IPS DF 19.7 (cell line): ENCODE results near the gene SLC16A8.
A peak's percentile ranks its signal among the peaks of the same experiment; 100 is the strongest.

Source experiments
- DNase-seq: peaks from one replicate; pipeline ENCODE4 v3.0.0-alpha.2; 2013; ENCODE audit warnings: low read depth, low spot score

SLC16A8 gene

GRCh38 chr22:38074181-38075104, 9.5 kb downstream of the SLC16A8 start:
- no peak for DNase-seq

GRCh38 chr22:38073150-38074130, 10.5 kb downstream of the SLC16A8 start:
- no peak for DNase-seq

- DNase-seq, result no peak
Observed at GRCh38 chr22:38072322-38073149, 11.4 kb downstream of the SLC16A8 start.

GRCh38 chr22:38071421-38072321, 12.3 kb downstream of the SLC16A8 start:
- DNase-seq, result no peak

DNA sequence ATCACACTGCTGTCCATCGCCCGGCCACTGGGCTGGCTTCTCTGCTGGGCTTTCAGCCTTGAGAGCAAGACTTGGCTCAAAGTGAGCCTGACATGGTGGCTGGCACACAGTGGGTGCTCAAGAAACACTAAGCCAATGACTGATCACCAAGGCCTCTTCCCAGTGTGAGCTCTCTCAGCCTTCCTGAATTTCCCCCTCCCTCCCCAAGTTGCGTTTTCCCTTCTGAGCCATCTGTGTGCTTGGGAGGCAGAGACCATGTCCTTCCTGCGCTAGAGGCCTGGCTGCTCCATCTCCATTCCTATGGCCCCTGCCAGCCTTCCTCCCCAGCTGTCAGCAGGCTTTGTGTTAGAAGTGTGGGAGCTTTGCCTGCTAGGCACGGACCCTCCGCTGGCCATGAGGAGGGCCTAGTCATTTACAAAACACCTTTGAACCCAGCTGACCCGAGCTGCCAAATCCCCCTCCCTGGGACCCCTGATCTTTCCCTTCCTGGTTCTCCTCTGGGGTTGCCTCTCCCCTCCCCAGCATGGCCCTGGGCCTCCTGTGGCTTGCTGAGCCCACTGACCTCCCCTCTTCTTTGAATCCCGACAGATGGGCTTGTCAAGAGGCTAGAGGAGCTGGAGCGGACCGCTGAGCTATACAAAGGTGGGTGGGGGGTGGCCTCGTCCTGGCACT, 13.6 kb downstream of the SLC16A8 start:
- no peak for DNase-seq

GRCh38 chr22:38069372-38070249, 14.4 kb downstream of the SLC16A8 start:
- DNase-seq, result no peak

- DNase-seq, result no peak
Observed at GRCh38 chr22:38068641-38069371, 15.2 kb downstream of the SLC16A8 start.

GRCh38 chr22:38067761-38068360, 16.1 kb downstream of the SLC16A8 start:
- no peak for DNase-seq

DNA sequence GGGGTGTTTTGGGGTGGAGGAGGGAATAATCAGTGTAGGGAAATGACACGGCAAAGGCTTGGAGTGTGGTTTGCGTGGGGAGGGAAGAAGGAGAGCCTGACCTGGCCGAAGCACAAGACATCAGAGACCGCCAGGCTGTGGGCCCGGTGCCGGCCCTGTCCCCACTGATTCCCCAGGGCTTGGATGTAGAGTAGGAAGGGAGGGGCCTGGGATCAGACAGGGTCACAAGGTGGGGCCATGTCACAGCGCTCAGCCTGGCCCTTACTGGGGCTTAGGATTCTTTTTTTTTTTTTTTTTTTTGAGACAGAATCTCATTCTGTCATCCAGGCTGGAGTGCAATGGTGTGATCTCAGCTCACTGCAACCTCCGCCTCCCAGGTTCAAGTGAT, 17.0 kb downstream of the SLC16A8 start:
- DNase-seq, result no peak

DNA sequence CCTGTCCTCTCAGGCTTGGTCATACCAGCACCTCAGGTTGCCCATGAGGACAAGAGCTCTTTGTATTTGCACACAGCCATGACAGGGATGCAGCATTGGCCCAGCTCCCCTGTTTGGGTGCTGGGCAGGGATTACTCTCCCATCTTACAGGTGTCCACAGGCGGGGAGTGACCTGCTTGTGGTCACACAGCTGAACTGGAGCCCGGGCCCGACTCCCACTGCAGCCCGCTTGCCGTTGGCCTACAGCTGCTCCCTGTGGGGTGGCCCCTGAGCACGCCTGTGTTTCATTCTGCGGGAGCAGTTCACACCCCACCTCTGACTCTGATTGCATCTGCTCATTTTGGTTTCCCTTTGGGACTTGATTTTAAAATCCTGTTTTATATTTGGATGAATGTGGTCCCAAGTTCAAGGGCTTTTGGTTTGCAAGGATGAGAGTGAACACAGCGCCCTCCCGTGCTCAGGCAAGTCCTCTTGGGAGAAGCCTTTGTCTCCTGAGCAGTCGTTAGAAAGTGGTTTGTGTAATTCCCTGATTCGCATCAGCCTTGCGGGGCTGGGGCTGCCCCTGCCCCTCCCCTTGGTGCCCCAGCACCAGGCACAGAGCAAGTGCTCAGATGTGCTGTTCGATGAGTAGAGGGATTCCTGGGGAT, 17.5 kb downstream of the SLC16A8 start:
- DNase-seq, result no peak

DNA sequence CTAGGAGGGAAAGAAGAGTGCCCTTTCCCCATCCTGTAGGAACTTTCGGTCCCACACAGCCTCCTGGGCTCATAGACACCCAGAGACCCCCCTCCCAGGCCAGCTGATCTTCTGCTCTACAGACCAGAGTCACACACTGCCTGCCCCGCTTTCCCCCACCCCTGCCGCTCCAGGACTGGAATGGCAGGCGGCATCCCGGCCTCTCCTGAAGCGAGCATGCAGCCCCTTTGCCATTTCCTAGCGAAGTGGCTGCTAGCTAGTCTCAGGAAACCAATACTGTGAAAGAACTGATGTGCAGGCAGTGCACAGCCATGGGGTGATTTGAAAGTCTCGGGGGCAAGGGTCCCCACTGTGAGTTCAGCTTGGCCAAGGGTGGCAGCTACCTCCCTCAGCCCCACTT, 18.4 kb downstream of the SLC16A8 start:
- no peak for DNase-seq

GRCh38 chr22:38062791-38063190, 21.2 kb downstream of the SLC16A8 start:
- no peak for DNase-seq

DNA sequence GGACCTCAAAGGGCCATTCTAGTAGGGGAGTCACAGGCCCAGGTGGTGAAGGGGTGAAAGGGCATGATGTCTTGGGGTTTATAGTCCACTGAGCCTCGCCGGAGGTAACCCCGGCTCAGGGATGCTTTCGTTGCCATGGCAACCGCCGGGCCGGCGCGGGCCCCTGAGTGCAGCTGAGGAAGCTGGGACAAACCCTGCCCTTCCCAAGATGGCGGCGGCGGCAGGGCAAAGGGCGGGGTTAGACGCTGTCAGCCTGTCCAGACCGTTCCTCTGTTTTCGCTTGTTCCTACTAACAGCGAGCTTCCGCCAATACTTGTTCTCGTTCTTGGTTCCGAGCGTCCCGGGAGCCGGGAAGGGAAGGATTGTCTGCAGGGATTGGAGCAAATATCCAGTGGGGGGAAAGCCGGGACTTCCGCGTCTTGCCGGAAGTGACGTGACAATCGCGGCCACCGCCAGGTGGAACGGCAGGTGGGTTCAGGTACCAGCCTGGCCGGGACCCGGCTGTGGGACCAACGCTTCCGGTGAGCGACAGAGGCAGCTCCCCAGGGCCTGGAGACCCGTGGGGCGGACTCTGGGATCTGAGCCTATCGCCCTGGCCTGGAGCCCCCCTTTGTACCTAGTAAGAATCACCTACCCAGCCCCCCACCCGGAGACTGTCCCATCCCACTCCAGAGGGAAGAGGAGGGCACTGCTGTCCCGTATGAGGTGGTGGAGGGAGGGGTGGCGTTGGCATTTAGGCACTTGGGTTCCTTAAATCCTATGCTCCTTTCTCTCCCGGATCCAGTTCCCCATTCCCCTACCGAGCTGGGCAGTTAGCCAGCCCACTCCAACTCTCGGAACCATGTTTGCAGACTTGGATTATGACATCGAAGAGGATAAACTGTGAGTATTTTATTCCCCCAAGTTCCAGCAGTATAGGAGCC, 26.8 kb downstream of the SLC16A8 start, which contains the start of gene PICK1:
Gene PICK1, plus strand, starts transcription at position 436 of the 923 bp plus-strand sequence. Its CDS starts 406 bp downstream, at position 842.
- DNase-seq, result peak; percentile 84

DNA sequence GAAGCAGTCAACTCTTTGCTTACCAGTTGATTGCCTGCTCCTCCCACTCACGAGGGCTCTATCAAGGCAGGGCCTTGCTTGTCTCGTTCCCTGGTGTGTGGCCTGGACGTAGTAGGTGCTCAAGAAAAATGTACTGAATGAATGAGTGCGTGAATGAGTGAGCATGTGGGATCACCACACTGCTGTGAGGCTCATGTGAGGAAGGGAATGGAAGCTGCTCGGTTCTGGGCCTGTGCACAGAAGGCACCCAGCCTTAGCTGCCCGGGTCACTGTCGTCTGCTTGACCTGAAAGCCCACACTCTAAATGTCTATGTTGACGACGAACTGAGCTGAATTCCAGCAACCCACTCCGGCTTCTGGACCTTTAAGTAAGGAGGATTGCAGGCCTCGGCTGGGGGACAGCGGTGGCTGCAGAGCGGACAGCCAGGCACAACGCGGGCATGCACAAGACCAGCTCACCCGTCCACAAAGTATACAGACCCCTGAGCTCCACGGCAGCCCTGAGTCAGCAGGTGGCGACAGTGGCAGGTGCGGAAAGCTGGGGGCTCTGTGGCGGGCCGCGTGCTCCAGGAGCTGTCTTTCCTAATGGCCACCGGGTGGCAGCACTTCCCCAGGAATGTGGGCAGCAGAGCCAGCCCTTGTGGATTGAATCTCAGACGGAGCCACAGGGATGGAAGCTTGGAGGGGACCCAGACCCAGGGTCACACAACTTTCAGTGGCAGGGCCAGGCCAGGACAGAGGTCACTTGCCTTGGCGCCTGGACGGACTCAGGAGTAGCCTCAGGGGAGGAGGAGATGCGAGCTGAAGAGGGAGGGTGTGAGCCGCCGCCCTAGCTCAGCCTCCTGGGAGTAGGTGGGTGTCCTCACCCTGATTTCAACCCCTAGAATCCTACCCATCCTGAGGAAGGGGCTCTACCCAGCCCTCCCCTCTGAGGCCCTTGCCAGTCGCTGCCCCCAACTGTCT, 31.8 kb downstream of the SLC16A8 start:
- DNase-seq, result peak; percentile 67

DNA sequence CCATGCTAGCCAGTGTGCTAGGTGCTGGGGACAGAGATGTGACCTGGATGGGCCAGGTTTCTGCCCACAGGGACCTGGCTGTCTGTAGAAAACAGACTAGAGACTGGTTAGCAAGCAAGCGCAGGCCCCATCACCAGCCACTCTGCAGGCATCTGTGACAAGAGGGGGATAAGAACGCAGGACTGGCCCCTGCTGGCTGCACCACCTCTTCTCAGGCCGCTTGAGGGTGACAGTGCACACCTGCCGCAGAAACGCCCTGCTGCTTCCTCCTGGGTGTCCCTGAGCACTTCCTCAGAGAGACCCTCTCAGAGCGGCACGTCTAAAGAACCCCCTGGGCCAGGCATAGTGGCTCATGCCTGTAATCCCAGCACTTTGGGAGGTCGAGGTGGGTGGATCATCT, 32.7 kb downstream of the SLC16A8 start:
- no peak for DNase-seq
